IPS-NIHi11 (cell line): ENCODE data around the gene EVX2.

Experiments
- DNase-seq: peaks from one replicate; pipeline ENCODE4 v3.0.0; 2012; ENCODE audit warnings: mixed read lengths, low spot score

The EVX2 gene

GRCh38 chr2:176107731-176108181, 24.0 kb upstream of the EVX2 start:
- no peak for DNase-seq

- no peak for DNase-seq
Observed at GRCh38 chr2:176106581-176107539, 23.1 kb upstream of the EVX2 start, which contains the start of gene HOXD11. Gene HOXD11, plus strand, starts transcription at chr2:176107280. Its CDS starts 76 bp downstream, at chr2:176107356.

GRCh38 chr2:176105730-176106580, 22.2 kb upstream of the EVX2 start:
- no peak for DNase-seq

DNA sequence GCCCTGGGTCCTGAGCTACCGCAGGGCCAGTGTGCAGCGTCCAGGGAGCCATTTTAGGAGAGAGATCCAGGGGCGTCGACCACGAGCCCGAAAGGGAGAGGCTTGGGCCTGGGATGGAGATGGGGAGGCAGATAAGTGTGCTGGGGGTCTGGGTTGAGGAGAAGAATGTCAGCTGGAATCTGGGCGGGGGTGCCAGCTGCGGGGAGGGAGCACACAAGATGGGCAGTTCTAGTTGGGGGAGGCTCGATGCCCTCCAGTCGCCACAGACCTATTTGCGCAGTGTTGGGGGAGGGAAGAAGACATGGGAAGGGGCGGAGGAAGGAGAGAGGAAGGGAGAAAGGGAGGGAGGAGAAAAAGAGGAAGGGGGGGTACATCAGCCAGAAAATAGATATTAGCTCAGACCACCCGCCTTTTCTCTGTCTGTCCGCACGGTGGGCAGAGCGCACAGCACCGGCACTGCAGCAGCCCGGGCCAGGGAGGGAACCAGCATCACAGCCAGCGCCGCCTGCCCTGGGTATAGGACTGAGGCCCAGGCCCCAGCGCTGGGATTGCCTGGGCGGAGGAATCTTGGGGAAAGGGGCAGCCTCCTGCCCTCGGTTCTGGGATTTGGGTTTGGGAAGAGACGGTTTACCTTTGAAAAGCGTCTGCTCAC, 21.4 kb upstream of the EVX2 start:
- no peak for DNase-seq

GRCh38 chr2:176104316-176105077, 20.7 kb upstream of the EVX2 start:
- no peak for DNase-seq

- no peak for DNase-seq
Observed at GRCh38 chr2:176103742-176104315, 20.1 kb upstream of the EVX2 start.

GRCh38 chr2:176103194-176103593, 19.4 kb upstream of the EVX2 start:
- no peak for DNase-seq

DNA sequence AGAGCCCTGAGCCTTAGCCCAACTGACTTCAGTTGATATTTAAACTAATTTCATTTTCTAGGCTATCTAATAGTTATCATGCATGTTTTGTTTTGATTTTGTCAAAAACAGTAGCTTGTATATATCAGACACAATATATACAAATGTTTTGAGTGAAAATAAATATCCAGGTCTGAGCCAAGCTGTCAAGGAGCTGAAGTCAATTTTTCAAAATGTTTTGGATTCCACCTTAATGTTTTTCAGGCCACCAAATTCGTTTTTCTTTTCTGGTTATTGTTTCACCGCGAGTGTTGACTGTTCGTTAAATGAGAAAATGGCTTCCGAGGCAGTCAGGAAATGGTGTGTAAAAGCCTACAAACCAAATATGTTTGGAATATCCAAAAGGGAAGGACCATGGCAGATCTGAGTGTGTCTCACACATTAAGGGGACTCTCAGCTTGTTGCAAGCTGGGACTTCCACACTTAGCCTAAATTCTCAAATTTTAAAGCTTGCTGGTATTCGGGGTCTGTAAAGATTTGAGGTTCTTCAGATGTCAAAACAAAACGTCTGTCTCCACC, 18.6 kb upstream of the EVX2 start:
- no peak for DNase-seq

DNA sequence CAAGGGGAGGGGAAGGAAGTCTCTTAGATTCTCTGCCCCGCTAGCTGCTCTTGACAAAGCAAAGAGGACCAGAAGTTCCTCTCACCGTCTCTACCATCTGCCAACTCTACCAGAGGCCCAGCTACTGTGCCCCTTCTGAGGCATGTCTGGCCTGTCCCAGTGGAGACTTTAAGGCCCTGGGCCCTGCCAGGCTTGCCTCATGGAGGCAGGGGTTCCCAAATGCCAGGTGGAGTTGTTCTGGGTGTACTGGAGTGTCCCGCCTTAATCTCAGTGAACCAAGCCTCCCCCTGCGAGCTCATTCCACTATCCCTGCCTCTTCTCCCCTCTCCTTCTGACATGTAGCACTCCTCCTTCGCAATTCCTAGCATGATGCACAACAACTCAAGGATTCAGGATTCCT, 18.1 kb upstream of the EVX2 start:
- DNase-seq = no peak

GRCh38 chr2:176101216-176101830, 17.6 kb upstream of the EVX2 start:
- DNase-seq = no peak

DNA sequence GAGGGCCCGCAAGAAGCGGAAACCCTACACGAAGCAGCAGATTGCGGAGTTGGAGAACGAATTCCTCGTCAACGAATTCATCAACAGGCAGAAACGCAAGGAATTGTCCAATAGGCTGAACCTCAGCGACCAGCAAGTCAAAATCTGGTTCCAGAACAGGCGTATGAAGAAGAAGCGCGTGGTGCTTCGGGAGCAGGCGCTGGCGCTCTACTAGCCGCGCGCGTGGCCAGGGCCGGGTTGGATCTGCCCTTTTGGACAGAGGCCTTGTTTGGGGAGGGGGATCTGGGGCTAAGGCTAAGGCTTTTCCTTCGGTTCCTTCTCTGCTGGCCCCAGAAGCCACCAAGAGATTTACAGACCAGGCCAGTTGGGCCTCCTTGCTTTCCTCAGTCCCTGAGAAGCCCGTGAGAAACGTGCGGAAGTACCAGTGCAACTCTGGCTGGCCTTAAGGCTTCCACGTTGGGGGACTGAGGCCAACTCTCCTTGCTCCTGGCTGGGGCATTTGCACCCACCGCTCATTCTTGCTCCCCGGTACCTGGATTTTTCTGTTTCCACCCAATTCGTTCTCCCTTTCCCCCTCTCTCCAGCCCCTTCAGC, 16.9 kb upstream of the EVX2 start:
- no peak for DNase-seq

- DNase-seq = no peak
Observed at GRCh38 chr2:176099728-176100546, 16.2 kb upstream of the EVX2 start, which contains the start of gene HOXD12. Gene HOXD12, plus strand, starts transcription at chr2:176099795. Its CDS starts 7 bp downstream, at chr2:176099802.

DNA sequence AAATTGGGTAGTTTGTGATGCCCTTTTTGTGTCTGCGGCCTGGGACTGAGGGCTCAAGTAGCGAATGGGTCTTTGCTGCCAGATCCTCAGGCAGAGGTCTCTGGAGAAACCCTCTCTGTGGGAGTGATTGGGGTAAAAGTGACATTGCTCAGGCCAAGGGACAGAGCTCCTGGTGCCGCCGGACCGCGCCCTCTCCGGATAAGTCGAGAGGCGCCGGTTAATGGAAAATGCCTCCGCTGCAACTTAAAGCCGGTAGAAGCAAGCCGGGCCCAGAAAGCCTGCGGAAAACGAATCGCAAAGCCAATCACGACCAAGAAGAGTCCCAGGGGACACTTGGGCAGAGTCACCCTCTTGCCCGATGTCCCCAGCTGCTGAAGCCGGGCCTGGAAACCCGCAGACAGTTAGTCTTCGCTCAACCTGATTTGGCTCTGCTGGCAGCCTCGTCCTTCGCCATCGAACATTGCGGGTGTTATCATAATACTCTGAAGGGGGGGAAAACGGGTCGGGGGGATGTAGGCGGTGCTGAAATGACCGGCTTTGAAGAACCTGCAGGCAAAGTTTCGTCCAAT, 15.5 kb upstream of the EVX2 start:
- DNase-seq = no peak

DNA sequence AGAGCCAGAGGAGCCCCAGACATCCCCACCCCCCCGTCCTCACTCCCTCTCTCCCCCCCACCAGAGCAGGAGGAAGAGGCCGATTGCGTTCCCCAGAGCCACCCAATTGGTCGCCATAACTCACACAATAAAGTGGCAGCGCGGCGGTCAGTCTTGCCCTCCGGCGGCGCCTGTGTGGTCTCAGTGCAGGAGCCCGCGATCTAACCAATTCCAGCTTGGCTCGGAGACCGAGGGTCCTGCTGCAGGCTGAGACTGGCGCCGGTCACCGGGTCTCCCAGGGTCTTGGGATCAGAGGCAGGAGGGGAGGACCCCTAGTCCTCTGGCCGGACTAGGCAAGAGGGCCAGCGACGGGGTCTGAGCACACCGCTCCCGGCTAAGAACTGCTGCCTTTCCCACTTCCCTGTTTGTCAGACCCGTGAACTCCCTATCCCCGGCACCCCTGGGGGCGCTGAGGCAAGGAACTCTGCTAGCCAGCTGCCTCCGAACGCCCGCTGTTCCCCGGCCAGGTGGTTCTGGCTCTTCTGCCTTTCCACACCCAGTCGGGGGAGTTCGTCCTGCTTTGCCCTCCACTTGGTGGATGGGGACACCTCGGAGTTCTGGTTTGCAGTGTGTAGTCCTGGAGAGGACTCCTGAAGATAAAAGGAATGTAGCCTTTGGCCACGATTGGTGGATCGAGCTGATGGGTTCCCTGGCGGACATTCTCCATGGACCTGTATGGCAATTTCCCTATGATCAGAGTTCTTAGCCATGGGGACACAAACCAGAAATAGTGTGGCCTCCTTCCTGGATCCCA, 14.8 kb upstream of the EVX2 start:
- DNase-seq = no peak

GRCh38 chr2:176097820-176098365, 14.1 kb upstream of the EVX2 start:
- no peak for DNase-seq

DNA sequence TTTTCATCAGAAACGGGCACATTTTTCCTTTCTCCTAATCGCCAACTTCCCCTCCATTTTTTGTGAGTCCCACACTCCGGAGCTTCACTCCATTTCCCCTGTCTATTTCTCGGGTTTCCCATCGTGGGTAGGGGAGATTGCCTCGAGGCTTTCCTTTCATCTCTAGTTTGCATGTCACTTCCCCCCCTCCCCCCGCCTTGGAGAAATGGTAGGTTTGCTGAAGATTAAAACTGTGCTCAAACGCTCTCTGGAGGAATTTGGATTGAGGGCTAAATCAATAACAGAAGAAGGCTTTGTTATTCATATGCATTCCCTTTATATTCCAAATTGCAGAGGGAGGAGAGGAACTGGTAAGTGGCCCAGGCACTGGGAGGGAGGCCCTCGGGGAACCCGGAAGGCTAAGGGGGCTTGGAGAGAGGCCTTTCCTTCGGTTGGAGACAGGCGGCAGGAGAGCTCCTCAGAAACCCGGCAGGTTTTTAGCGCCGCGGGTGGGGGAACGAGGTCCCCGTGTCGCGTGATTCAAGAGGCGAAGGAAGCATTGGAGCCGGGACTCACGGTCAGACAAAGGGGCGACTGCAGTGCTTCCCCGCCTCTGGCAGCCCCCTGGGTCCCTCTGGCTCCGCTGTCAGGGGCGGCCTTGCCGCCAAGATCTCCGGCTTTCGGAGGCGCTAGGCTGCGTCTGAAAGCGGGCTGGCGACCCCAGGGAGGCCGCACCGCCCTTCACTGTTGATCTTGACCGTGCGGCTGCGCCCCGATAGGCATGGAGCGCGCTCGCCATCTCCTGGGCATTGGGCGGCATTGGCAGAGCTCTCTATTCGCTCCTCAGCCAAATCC, 13.4 kb upstream of the EVX2 start:
- peak; percentile 76 for DNase-seq
